ENCODE measurements around the gene ALKBH2. TPM values are rescaled to one million over a fixed set of nuclear protein-coding genes. Genes with fewer than 3 reads are reported as not detected.

ALKBH2 gene
- total RNA-seq, 1 donor from 2014 or later: 18.6 TPM

- intact Hi-C loops (cut with micrococcal nuclease): loop anchor here (5.0 kb wide), 1 partner anchor 273 kb away; no protein-coding TSS in a partner anchor
These were observed 21.4 kb upstream of the ALKBH2 start for GRCh38 chr12:109114644-109115043.

- intact Hi-C loops (cut with micrococcal nuclease): loop anchor here (5.0 kb wide), 1 partner anchor 274 kb away; no protein-coding TSS in a partner anchor
These were observed 20.5 kb upstream of the ALKBH2 start for GRCh38 chr12:109113661-109114321.

- intact Hi-C loops (cut with micrococcal nuclease): loop anchor here (5.0 kb wide), 1 partner anchor 274 kb away; no protein-coding TSS in a partner anchor
These were observed 19.6 kb upstream of the ALKBH2 start for GRCh38 chr12:109112720-109113465.

DNA sequence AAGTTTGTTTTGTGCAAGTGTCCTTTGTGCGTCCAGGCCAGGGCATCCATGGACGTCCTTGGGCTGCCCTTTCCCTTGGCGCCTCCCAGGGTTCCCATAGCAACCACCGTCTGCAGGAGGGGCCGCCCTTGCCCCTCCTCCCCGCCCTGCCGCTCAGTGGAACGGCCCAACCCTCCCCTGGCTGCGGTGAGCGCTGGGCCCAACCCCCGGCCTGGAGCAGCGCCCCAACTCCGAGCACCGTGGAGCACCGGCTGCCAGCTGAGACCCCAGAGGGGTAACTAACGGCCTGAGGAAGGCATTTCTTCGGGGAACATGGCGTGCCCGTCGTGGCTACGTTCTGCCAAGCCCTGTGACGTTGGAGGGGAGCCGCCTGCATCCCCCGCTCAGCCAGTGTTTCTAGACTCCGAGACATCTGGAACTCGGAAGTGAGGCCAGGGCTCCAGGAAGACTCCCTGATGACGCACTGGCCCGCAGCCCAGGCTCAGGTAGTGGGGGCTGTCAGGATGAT, 17.8 kb upstream of the ALKBH2 start:
- intact Hi-C loops (cut with micrococcal nuclease): loop anchor here (2.0 to 5.0 kb wide), 2 partner anchors 44 to 276 kb away; no protein-coding TSS in a partner anchor

DNA sequence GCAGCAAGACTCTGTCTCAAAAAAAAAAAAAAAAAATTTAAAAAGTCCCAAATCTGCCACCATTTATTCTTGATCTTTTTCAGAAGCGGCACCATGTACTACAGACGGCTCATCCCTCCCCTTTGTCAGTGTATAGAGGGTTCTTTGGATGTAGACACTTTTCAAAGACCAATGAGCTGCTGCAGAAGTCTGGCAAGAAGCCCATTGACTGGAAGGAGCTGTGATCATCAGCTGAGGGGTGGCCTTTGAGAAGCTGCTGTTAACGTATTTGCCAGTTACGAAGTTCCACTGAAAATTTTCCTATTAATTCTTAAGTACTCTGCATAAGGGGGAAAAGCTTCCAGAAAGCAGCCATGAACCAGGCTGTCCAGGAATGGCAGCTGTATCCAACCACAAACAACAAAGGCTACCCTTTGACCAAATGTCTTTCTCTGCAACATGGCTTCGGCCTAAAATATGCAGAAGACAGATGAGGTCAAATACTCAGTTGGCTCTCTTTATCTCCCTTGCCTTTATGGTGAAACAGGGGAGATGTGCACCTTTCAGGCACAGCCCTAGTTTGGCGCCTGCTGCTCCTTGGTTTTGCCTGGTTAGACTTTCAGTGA, 16.6 kb upstream of the ALKBH2 start:
- intact Hi-C loops (cut with micrococcal nuclease): loop anchor here (2.0 to 5.0 kb wide), 2 partner anchors 45 to 277 kb away; no protein-coding TSS in a partner anchor

GRCh38 chr12:109105176-109105575, 11.9 kb upstream of the ALKBH2 start:
- intact Hi-C loops (cut with micrococcal nuclease): no loop called here

DNA sequence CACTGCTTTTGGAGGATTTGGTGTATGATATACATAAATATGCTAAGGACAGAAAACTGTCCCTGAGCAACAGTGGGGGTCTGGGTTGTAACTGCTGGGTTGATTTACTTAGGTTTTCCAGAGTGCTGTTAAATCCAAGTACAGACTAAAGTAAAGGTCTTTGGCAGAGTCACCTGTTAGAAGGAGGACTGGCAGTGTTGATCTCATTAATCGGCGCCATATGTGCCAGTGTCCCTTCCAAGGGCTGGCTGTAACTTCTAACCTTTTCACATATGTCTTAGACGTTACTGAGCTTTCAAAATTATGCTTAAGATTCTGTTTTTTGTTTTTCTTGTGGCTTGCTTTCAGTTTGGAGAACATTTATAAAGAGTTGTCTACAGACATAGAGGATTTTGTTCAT, 9.2 kb upstream of the ALKBH2 start:
- intact Hi-C loops (cut with micrococcal nuclease): no loop called here

- intact Hi-C loops (cut with micrococcal nuclease): no loop called here
These were observed 7.5 kb upstream of the ALKBH2 start for GRCh38 chr12:109100741-109101140.

GRCh38 chr12:109099431-109100020, 6.3 kb upstream of the ALKBH2 start:
- intact Hi-C loops (cut with micrococcal nuclease): loop anchor here (1.0 to 10.0 kb wide), 6 partner anchors 55 to 585 kb away; partner anchors contain the start of genes CORO1C, FICD and SSH1

GRCh38 chr12:109098651-109099050, 5.4 kb upstream of the ALKBH2 start:
- intact Hi-C loops (cut with micrococcal nuclease): loop anchor here (1.0 to 10.0 kb wide), 6 partner anchors 56 to 584 kb away; partner anchors contain the start of genes CORO1C, FICD and SSH1

DNA sequence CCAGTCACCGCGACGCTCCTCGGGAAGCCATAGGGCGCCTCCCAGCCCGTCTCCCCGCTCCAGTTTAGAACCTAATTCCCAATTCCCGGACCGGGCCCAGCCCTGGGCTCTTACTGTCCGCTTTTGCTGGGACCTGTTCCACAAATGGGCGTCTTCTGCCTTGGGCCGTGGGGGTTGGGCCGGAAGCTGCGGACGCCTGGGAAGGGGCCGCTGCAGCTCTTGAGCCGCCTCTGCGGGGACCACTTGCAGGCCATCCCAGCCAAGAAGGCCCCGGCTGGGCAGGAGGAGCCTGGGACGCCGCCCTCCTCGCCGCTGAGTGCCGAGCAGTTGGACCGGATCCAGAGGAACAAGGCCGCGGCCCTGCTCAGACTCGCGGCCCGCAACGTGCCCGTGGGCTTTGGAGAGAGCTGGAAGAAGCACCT, 4.9 kb upstream of the ALKBH2 start:
- intact Hi-C loops (cut with micrococcal nuclease): loop anchor here (2.0 to 10.0 kb wide), 5 partner anchors 241 to 583 kb away; partner anchors contain the start of genes CORO1C, FICD and SSH1

DNA sequence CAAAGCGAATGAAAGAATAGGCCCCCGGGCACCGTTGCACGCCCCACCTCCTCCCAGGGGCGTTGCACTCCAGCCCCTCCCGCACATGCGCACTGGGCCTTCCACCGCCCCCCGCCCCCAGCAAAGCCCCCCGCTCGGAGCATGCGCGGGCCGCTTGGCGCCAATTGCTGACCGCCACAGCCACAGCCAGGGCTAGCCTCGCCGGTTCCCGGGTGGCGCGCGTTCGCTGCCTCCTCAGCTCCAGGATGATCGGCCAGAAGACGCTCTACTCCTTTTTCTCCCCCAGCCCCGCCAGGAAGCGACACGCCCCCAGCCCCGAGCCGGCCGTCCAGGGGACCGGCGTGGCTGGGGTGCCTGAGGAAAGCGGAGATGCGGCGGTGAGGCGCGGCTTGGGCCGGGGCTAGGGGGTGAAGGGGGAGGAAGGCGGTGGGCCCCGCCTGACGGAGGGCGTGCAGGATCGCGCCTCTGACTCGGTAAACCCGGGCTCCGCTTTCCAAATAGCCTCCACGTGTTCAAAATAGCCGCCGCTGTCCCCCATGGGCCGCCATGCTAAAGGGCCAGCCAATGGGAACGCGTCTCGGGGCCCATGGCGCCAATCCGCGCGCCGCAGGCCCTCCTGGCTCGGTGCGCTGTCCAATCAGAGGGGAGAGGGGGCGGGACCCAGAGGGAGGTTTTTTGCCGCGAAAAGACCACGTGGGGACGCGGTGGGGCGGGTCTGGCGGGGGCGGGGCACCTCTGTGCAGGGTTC, 4.3 kb upstream of the ALKBH2 start, which contains the start of gene UNG:
Gene UNG, plus strand, starts transcription at position 163 of the 748 bp plus-strand sequence. Its CDS starts 83 bp downstream, at position 246.
- intact Hi-C loops (cut with micrococcal nuclease): loop anchor here (1.0 to 10.0 kb wide), 7 partner anchors 240 to 583 kb away; partner anchors contain the start of genes CORO1C, FICD, ISCU and SSH1

DNA sequence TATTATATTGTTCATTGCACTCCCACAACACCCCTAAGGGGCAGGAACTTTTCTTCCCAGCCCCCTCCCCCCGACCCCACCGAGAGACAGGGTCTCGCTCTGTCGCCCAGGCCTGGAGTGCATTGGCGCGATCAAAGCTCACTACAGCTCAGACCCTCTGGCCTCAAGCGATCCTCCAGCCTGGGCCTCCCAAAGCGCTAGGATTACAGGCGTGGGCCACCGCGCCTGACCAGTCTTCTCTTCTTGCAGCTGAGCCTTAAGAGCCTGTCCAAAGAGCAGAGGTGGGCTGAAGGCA, 3.8 kb upstream of the ALKBH2 start:
- intact Hi-C loops (cut with micrococcal nuclease): loop anchor here (1.0 to 10.0 kb wide), 5 partner anchors 240 to 535 kb away; partner anchors contain the start of genes CORO1C, ISCU and SSH1

- intact Hi-C loops (cut with micrococcal nuclease): loop anchor here (1.0 to 10.0 kb wide), 4 partner anchors 39 to 529 kb away; no protein-coding TSS in a partner anchor
These were observed 713 bp downstream of the ALKBH2 start for GRCh38 chr12:109092497-109093021.

DNA sequence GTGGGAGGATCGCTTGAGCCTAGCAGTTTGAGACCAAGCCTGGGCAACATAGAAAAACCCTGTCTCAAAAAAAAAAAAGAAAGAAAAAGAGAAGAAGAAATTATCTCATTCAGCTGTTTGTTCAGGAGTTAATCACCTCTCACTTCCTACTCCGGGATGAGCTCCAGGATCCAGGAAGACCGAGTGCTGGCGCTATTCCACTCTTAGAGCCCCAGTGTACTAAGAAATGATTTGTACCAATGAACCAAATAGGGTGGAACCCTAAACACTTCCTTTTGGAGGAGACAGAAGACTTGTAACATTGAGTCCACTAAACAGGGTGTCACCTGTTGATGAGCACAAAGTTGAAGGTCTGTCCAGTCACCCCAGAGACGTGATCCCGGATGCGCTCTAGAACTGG, 3.6 kb downstream of the ALKBH2 start:
- intact Hi-C loops (cut with micrococcal nuclease): loop anchor here (10.0 kb wide), 1 partner anchor 425 kb away; no protein-coding TSS in a partner anchor

GRCh38 chr12:109088818-109089217, 4.5 kb downstream of the ALKBH2 start:
- intact Hi-C loops (cut with micrococcal nuclease): no loop called here

GRCh38 chr12:109087250-109087649, 6.0 kb downstream of the ALKBH2 start:
- intact Hi-C loops (cut with micrococcal nuclease): no loop called here

DNA sequence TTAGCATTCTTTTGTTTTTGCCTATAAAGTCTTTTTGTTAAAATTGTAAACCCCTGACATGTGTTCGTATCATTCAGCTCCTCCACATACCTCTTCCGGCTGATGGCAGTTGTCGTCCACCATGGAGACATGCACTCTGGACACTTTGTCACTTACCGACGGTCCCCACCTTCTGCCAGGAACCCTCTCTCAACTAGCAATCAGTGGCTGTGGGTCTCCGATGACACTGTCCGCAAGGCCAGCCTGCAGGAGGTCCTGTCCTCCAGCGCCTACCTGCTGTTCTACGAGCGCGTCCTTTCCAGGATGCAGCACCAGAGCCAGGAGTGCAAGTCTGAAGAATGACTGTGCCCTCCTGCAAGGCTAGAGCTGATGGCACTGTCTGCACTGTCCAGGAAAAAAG, 7.7 kb downstream of the ALKBH2 start:
- intact Hi-C loops (cut with micrococcal nuclease): no loop called here

GRCh38 chr12:109084425-109084824, 8.8 kb downstream of the ALKBH2 start:
- intact Hi-C loops (cut with micrococcal nuclease): no loop called here

DNA sequence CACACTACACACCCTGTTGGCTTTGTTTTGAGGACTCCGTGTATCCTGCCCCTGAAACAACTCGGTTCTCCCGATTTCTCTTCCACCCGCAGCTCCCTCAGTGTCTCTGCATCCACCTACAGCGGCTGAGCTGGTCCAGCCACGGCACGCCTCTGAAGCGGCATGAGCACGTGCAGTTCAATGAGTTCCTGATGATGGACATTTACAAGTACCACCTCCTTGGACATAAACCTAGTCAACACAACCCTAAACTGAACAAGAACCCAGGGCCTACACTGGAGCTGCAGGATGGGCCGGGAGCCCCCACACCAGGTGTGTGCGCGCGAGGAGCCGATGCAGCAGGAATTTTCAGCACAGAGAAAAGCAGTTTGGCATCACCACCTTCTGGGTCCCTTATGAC, 10.5 kb downstream of the ALKBH2 start:
- intact Hi-C loops (cut with micrococcal nuclease): no loop called here

All from T-helper 2 cell treated with Interferon-gamma antibody and Interleukin-4, amounts not matched to agents 100 ng/mL and 5 ng/mL, for 36 hours (primary cell).